GM20431 (cell line): ENCODE measurements around the gene MCUR1.
"Not testable (repeated sequence)": the region's sequence is repeated elsewhere in the genome, so short reads cannot be mapped to it uniquely, and the experiment has no call there.

Experiments used
- in situ Hi-C: fragments of 300-500 bp; cut with MseI, MboI; formaldehyde crosslinking; loops from one replicate; pipeline ENCODE4 v1.15.0; 2020; ENCODE audit warnings: low sequenced_read_pairs; ENCODE audit not compliant: unreplicated experiment

The MCUR1 gene, protein sequence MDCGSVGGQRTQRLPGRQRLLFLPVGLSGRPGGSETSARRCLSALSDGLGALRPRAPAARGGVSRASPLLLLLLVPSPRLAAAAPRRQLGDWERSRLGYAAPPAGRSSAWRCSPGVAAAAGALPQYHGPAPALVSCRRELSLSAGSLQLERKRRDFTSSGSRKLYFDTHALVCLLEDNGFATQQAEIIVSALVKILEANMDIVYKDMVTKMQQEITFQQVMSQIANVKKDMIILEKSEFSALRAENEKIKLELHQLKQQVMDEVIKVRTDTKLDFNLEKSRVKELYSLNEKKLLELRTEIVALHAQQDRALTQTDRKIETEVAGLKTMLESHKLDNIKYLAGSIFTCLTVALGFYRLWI

DNA sequence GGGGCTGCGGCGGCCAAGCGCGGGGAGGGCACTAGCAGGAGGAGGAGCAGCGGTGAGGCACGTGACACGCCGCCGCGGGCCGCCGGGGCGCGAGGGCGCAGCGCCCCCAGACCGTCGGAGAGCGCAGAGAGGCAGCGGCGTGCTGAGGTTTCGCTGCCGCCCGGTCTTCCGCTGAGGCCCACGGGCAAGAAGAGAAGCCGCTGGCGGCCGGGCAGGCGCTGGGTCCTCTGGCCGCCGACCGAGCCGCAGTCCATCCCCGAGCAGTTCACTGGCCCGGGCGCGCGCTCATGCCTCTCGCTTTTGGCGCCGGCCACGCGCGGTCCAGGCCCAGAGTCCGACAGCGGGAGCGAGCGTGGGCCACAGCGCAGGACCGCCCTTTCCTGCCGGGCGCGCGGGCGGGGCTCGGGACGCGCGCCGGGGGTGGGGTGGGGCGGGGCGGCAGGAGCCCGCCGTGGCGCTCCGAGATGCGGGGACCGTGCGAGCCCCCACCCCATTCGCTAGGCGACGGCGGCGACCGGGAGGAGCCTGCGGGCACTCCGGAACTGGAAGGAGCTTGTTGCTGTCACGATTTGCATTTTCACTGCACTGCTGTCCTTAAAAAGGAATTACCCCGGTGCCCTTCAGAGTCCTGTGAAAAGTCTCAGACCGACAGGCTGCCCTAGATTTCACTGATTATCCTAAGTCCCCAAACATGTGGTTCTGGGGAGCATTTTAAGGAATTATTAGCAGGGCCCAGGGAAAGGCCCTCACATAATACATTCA is at the start of gene MCUR1:
Gene MCUR1, minus strand, starts transcription at position 382 of the 762 bp plus-strand sequence. Its CDS starts 128 bp downstream, at position 254.
- in situ Hi-C loops = no loop called here

DNA sequence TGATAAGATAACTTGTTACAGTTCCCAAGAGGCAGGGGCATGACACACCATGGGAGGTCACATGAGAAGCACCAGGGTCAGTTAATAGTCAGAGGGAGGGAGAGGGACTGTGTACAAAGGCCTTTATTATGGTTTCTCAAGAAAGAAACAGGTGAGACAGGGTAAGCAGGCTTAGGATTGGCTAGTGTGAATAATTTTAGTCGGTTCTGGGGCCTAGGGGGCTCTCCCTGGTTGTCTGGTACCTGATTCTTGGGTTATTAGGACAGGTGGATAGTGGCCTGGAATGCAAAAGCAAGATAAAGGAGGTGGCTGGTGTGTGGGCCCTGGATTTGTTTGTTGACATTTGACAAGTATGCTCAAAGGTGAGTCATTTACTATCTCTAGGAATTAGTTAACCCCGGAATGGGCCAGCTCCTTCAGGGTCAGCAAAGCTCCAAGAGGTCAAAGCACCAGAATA is 49.4 kb upstream of the MCUR1 start:
- in situ Hi-C loops = no loop called here

DNA sequence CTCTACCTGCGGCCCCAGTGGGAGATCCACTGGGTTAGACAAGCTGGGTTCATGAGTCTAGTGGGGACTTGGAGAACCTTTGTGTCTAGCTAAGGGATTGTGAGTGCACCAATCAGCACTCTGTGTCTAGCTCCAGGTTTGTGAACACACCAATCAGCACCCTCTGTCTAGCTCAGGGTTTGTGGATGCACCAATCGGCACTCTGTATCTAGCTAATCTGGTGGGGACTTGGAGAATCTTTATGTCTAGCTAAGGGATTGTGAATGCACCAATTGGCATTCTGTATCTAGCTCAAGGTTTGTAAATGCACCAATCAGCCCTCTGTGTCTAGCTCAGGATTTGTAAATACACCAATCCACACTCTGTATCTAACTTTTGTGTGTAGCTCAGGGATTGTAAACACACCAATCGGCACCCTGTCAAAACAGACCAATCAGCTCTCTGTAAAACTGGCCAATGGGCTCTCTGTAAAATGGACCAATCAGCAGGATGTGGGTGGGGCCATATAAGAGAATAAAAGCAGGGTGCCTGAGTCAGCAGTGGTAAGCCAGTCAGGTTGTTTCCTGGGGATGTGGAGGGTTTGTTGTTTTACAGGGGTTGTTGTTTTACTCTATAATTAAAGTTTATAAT is 46.3 kb upstream of the MCUR1 start:
- in situ Hi-C loops = not testable (repeated sequence)

DNA sequence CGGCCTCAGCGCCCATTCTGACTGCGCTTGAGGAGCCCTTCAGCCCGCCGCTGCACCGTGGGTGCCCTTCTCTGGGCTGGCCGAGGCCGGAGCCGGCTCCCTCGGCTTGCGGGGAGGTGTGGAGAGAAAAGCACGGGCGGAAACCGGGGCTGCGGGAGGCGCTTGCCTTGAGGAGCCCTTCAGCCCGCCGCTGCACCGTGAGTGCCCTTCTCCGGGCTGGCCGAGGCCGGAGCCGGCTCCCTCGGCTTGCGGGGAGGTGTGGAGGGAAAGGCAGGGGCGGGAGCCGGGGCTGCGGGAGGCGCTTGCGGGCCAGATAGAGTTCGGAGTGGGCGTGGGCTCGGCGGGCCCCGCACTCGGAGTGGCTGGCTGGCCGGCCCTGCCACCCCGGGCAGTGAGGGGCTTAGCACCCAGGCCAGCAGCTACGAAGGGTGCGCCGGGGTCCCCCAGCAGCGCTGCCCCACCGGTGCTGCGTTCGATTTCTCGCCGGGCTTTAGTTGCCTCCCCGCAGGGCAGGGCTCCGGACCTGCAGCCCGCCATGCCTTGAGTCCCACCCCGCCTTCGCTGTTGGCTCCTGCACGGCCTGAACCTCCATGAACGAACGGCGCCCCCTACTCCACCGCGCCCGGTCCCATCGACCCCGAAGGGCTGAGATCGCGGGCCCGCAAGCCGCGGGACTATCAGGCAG is 45.7 kb upstream of the MCUR1 start:
- in situ Hi-C loops = no loop called here

DNA sequence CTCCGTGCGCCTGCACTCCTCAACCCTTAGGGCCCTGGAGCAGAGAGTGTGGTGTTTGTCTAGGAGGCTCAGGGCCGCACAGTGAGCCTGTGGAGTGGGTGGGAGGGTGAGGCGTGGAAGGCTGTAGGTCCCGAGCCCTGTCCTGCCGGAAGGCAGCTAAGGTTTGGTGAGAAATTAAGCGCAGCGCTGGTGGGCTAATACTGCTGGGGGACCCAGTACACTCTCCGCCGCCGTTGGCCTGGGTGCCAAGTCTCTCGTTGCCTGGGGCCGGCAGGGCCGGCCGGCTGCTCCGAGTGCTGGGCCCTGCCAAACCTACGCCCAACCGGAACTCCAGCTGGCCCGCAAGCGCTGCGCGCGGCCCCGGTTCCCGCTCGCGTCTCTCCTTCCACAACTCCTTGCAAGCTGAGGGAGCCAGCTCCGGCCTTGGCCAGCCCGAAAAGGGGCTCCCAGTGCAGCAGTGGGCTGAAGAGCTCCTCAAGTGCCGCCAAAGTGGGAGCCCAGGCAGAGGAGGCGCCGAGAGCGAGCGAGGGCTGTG is 40.4 kb upstream of the MCUR1 start:
- in situ Hi-C loops = no loop called here

DNA sequence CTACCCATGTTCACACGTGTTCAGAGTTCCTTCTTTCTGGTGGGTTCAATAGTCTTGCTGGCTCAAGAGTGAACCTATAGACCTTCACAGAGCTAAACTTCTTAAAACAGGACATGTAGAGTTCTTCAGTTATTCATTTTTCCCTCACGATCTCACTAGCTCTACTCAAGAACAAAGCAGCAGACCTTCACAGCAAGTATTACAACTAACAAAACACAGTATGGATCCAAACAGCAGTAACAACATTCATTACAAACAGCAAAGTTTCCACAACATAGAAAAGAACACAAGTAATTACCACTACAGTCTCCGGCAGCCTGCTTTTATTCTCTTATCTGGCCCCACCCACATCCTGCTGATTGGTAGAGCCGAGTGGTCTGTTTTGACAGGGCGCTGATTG is 39.5 kb upstream of the MCUR1 start:
- in situ Hi-C loops = no loop called here

DNA sequence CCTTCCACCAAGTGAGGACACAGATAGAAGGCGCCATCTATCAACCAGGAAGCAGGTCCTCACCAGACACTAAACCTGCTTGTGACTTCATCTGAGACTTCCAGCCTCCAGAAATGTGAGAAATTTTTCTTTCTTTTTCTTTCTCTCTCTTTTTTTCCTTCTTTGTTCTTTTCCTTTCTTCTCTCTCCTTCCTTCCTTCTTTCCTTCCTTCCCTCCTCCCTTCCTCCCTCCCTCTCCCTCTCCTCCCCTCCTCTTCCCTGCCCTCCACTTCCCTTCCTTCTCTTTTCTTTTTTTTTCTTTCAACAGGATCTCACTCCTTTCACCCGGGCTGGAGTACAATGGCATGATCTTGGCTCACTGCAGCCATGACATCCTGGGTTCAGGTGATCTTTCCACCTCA is 37.4 kb upstream of the MCUR1 start:
- in situ Hi-C loops = no loop called here

DNA sequence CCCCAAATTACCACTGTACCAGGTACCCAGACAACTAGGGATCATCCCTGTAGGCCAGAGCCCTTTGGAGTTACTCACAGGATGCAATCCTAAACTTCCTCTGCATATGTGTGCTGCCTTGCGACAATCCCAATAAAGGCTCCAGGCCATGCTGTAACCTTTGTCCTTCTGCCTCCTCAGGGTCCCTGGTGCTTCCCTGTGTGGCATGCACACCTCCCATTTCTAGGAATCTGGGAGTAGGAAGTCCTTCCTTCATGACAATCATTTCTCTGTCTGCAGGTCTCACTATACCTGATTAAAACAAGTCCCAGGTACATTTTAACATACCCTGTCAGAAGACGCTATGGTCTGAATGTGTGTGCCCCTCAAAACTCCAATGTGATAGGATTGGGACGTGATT is 37.0 kb upstream of the MCUR1 start:
- in situ Hi-C loops = no loop called here

DNA sequence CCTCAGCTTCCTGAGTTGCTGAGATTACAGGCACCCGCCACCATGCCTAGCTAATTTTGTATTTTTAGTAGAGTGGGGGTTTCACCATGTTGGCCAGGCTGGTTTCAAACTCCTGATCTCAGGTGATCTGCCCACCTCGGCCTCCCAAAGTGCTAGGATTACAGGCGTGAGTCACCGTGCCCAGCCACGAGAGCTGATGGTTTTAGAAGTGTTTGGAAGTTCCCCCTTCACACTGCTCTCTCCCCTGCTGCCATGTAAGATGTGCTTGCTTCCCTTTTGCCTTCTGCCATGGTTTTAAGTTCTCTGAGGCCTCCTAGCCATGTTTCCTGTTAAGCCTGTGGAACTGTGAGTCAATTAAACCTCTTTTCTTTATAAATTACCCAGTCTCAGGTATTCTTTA is 36.3 kb upstream of the MCUR1 start:
- in situ Hi-C loops = not testable (repeated sequence)

DNA sequence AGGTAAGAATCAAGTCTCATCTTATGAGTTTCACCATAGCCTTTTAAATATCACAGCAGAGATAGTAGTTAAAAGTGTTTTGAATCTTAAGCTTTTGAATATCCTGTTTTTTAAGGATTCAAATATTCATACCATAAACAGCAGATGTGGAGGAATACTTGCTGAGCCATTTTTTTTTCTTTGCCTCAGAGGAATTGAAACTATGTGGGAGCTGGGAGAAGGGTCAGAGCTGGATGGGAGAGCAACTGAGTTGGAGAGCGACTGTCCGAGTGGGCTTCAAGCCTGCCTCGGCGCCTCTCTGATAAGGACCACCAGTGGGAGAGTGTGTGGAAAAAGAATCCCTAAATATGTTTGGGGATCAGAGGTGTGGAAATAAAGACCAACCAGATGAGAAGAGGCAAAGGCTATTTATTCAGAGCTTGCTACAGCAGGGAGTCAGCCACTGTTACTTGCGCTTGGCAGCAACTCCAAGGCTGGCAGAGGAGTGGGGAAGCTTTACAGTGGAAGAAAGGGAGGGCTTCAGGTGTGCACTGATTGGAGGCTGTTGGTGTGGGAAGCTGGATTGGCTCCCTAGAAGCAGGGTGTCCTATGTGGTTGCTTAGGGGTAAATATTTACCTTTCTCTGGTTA is 34.3 kb upstream of the MCUR1 start:
- in situ Hi-C loops = no loop called here

DNA sequence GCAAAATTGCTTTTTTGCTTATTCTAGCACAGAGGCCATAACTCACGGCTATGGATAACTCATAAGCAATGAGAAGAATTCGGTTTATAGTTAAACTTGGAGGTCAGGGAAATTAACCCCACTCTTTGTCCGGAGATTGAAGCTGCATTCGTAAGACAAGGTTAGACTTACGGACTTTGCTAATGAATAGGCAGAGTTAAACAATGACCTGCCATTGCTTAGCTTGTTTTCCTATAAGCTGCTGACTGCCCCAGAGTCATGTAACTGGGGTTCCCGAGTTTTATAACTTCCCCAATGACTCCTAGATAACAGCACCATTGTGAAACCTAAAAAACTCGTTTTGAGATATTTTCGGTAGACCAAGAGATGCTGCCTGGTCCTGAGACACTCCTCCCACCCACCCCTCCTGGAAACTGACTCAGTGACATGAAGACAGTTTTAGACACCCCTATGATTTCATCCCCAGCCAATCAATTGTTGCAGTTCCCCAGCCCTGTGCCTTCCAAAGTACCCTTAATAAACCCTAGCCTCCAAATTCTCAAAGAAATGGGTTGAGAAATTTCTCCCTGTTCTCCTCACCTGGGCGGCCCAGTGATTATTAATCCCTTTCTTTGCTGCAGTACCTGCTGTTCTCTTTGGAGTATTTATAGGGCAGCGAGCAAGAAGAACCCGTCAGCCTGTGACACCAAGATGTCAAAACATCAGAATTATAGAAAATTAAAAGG is 33.1 kb upstream of the MCUR1 start:
- in situ Hi-C loops = no loop called here

DNA sequence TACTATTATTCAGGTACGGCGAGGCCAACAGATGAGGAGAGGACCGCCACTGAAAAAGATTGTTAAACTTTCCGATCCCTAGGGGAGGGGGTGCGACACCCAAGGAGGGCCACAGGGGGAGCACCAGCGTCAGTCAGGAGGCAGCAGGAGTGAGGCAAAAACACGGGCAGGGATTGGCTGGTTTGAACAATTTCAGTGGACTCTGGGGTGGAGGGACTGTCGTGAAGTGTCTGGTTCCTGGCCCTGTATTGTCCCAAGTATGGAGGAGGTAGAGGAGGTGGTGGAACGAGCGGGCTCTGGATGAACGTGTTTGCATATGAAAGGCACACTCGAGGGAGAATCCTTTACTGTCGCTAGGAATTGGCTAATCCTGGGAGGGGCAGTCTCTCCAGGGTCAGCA is 32.5 kb upstream of the MCUR1 start:
- in situ Hi-C loops = no loop called here

DNA sequence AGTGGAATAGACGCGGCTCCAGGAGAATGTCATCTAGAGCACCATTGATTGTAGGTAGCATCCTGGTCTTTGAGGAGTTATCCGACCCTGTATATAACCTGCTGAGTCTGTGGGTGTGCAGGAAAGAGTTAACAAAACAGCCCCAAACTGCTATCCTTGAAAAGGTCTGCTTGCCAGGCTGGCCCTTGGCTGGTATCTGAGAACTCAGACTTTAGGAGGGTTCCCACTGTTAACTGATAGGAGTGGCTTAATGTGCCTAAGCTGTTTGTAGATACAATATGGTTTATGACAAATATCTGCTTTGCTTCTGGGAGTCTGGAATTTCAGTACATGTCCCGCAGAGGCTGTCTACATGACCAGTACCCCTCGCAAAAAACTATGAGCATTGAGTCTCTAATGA is 27.6 kb upstream of the MCUR1 start:
- in situ Hi-C loops = no loop called here

DNA sequence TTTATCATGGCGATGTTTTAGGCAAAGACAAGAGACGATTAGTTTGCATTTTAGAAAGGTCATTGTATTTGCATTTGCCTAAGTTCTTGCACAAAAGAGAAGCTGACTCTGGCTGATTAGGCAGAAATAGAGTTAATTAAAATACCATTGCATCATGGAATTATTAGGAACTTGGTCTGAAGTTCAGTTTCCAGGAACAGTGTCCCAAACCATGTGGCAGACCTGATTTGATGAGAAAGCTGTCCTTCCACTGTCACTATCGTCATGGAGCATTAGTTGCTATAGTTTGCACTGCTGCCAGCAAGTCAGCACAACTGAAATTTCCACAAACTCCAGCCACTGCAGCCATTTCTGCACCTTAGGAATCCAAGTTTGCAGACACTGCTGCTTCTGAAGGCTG is 24.3 kb upstream of the MCUR1 start:
- in situ Hi-C loops = no loop called here

DNA sequence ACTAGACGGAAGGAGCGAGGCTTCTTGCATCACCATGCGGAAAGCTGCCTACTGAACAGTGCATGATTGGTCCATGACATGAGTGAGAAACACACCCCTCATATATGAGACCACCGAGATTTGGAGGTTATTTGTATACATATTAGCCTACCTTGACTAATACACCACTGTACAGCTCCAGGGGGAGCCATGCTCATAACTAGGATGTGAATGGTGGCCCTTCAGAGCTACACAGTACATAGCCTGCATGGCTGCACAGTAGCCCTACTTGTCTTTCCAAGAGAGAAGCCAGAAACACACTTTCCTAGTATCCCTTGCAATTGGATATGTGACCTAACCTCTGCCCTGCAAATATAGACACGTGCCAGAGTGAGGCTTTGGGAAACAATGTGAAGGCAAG is 21.8 kb upstream of the MCUR1 start:
- in situ Hi-C loops = no loop called here

DNA sequence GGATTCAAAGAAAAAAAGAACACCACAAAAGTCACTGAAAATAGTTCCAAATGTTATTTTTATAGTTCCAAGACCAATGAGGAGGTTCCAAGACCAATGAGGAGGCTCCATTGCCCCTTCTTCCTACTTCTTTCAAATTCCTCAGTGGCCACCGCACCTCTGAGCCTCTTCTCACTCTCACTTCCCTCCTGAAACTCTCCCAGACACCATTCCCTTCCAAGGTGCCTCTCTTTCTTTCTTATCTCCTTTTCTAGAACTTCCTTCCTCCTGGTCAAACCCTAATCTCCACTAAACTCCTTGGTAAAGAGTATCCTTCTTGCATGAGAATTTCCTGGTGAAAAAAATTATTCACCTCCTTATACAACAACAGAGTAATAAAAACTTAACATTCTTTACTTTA is 20.4 kb upstream of the MCUR1 start:
- in situ Hi-C loops = no loop called here

DNA sequence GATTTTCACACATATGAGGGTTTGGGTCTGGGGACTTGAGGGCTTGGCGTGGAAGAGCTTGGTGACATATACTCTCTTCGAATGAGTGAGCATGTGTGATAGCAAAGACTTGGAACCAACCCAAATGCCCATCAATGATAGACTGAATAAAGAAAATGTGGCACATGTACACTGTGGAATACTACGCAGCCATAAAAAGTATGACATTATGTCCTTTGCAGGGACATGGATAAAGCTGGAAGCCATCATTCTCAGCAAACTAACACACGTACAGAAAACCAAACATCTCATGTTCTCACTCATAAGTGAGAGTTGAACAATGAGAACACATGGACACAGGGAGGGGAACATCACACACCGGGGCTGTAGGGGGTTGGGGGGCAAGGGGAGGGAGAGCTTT is 19.7 kb upstream of the MCUR1 start:
- in situ Hi-C loops = not testable (repeated sequence)

DNA sequence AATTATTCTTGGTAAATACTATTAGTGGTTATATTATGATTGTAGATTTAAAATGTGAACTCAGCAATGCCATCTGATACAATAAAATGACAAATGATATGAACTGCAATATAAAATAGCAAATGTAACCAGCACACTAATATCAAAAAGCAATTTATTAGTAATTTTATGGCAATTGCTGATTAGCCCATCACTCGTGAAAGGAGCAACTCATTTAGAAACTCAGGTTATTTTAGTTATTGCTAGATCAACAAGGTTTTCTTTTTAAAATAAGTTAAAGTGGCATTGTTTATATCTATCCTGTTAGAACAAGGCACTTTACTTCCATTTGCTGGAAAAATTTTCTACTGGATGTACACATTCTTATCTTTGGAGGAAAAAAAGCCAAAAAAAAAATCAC is 18.4 kb upstream of the MCUR1 start:
- in situ Hi-C loops = no loop called here

DNA sequence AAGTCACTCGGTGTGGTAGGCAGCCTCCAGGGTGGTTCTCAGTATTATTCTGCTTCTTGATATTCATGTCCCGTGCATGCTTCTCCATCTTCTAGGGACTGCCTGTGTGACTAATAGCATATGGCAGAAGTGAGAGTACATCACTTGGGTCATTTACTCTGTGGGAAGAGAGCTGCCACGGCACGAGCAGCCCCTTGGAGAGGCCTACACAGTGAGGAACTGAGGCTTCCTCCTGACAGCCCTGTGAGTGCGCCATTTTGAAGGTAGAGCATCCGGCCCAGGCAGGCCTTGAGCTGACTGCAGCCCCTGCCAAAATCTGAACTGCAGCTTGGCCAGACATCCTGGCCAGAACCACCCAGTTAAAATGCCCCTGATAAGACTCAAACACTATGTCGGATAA is 17.3 kb upstream of the MCUR1 start:
- in situ Hi-C loops = no loop called here
